ENCODE results near the gene CCDC92B. TPM values are rescaled to one million over a fixed set of nuclear protein-coding genes. Genes with fewer than 3 reads are reported as not detected.

CCDC92B gene
- total and polyA plus RNA-seq, 2 experiments from 2014 or later, result 0.10 TPM; not detected in 1

- H4K20me1 ChIP-seq (ENCODE audit: insufficient read depth, poor library complexity, severe bottlenecking), result no peaks in the 10 kb centered on the region
- no peaks in the 10 kb centered on the region for H3K36me3 ChIP-seq (replicated peaks; ENCODE audit: insufficient read depth, low read depth)
- H3K4me2 ChIP-seq, result peak overlapping the region; percentile 83
- TF ChIP-seq EZH2phosphoT487 (IDR thresholded peaks at IDR 0.05; ENCODE audit: low read depth, severe bottlenecking, unreplicated experiment) (no peak), CTCF (IDR thresholded peaks at IDR 0.05; ENCODE audit: poor library complexity) (no peak), EZH2 (IDR thresholded peaks at IDR 0.05; ENCODE audit: borderline replicate concordance) (no peak)
- no peaks in the 10 kb centered on the region for H3K9me2 ChIP-seq (replicated peaks; ENCODE audit: insufficient read depth)
- DNase-seq (ENCODE audit: low spot score), result peak; percentile 71
- H3K79me2 ChIP-seq, result no peaks in the 10 kb centered on the region
- no peaks in the 10 kb centered on the region for H3K9me3 ChIP-seq (ENCODE audit: low read depth)
- WGBS (ENCODE audit: low lambda C conversion rate, missing lambda C conversion rate), result 8% methylated on average over 19 of the region's 40 CpGs
- H3K27me3 ChIP-seq, result peaks cover 16% of the 10 kb centered on the region
- H3K4me3 ChIP-seq, result no peak overlapping the region
- H2AFZ ChIP-seq, result no peak overlapping the region
- peaks cover 3% of the 10 kb centered on the region for H3K4me1 ChIP-seq (ENCODE audit: insufficient read depth)
- no peak overlapping the region for H3K27ac ChIP-seq
These were observed 24.7 kb downstream of the CCDC92B start for GRCh38 chr17:2724784-2725164.

- TF ChIP-seq CTCF (IDR thresholded peaks at IDR 0.05; ENCODE audit: poor library complexity), result no peak
- TF ChIP-seq EZH2phosphoT487 (IDR thresholded peaks at IDR 0.05; ENCODE audit: low read depth, severe bottlenecking, unreplicated experiment), result no peak
- no peak for TF ChIP-seq EZH2 (IDR thresholded peaks at IDR 0.05; ENCODE audit: borderline replicate concordance)
- Histone ChIP-seq H3K4me3 (no peak overlapping the region), H3K4me2 (peak overlapping the region; percentile 83)
These were observed 25.3 kb downstream of the CCDC92B start for GRCh38 chr17:2723997-2724783.

DNA sequence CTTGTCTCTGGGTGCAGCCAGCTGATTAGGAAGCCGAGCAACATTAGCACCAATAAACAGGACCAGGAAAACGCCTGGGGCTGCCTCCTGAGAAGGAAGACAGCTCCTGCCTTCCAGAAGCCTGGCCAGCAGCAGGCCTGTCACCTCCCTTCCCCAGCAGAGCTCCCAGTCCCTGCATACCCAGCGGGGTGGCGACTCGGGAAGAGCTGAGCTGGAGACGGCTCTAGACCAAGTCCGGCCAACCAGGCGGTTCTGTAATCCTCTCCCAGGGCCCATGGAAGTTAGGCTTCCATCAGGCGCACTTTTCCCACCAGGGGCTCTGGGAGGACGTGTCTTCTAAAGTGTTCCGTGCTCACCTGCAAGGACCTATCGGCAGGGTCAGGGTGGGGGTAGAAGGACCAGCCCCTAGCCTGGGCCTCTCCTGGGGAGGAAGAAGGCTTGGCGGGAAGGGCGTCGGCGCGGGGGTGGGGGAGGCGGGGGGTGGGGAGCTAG lies 25.9 kb downstream of the CCDC92B start:
- no peak for DNase-seq (ENCODE audit: low spot score)
- Histone ChIP-seq H3K79me2 (no peaks in the 10 kb centered on the region), H3K36me3 (replicated peaks; ENCODE audit: insufficient read depth, low read depth) (no peaks in the 10 kb centered on the region), H3K4me2 (peak overlapping the region; percentile 83), H3K4me1 (ENCODE audit: insufficient read depth) (peaks cover 3% of the 10 kb centered on the region), H3K27me3 (peaks cover 16% of the 10 kb centered on the region), H3K9me3 (ENCODE audit: low read depth) (no peaks in the 10 kb centered on the region), H3K27ac (no peak overlapping the region), H4K20me1 (ENCODE audit: insufficient read depth, poor library complexity, severe bottlenecking) (no peaks in the 10 kb centered on the region), H2AFZ (no peak overlapping the region), H3K9me2 (replicated peaks; ENCODE audit: insufficient read depth) (no peaks in the 10 kb centered on the region), H3K4me3 (no peak overlapping the region)
- TF ChIP-seq EZH2phosphoT487 (IDR thresholded peaks at IDR 0.05; ENCODE audit: low read depth, severe bottlenecking, unreplicated experiment) (no peak), CTCF (IDR thresholded peaks at IDR 0.05; ENCODE audit: poor library complexity) (no peak), EZH2 (IDR thresholded peaks at IDR 0.05; ENCODE audit: borderline replicate concordance) (no peak)
- 12% methylated on average over 12 of the region's 18 CpGs for WGBS (ENCODE audit: low lambda C conversion rate, missing lambda C conversion rate)

More at GRCh38 chr17:2723997-2724783, 25.3 kb downstream of the CCDC92B start:
- H4K20me1 ChIP-seq (ENCODE audit: insufficient read depth, poor library complexity, severe bottlenecking), result no peaks in the 10 kb centered on the region
- peaks cover 3% of the 10 kb centered on the region for H3K4me1 ChIP-seq (ENCODE audit: insufficient read depth)
- no peaks in the 10 kb centered on the region for H3K36me3 ChIP-seq (replicated peaks; ENCODE audit: insufficient read depth, low read depth)
- H3K9me2 ChIP-seq (replicated peaks; ENCODE audit: insufficient read depth), result no peaks in the 10 kb centered on the region
- 3% methylated on average over 46 of the region's 98 CpGs for WGBS (ENCODE audit: low lambda C conversion rate, missing lambda C conversion rate)
- H3K27me3 ChIP-seq, result peaks cover 16% of the 10 kb centered on the region
- no peak overlapping the region for H2AFZ ChIP-seq
- no peaks in the 10 kb centered on the region for H3K9me3 ChIP-seq (ENCODE audit: low read depth)
- no peak overlapping the region for H3K27ac ChIP-seq
- peak; percentile 65 for DNase-seq (ENCODE audit: low spot score)
- no peaks in the 10 kb centered on the region for H3K79me2 ChIP-seq
